GM19395 (cell line): Measurements from ENCODE around the gene ADAMTS3.
A peak's percentile ranks its signal among the peaks of the same experiment; 100 is the strongest.
"Not testable (repeated sequence)": the region's sequence is repeated elsewhere in the genome, so short reads cannot be mapped to it uniquely, and the experiment has no call there.

ENCODE experiments used
- ATAC-seq: cut with Tn5 transposase; IDR thresholded peaks from one replicate; pipeline ENCODE4 v1.9.1; 2021; ENCODE audit warnings: mild to moderate bottlenecking, moderate library complexity; ENCODE audit not compliant: unreplicated experiment

ADAMTS3 gene

GRCh38 chr4:72553540-72554337, 15.3 kb downstream of the ADAMTS3 start:
- no peak for ATAC-seq

GRCh38 chr4:72552447-72552846, 16.6 kb downstream of the ADAMTS3 start:
- no peak for ATAC-seq

DNA sequence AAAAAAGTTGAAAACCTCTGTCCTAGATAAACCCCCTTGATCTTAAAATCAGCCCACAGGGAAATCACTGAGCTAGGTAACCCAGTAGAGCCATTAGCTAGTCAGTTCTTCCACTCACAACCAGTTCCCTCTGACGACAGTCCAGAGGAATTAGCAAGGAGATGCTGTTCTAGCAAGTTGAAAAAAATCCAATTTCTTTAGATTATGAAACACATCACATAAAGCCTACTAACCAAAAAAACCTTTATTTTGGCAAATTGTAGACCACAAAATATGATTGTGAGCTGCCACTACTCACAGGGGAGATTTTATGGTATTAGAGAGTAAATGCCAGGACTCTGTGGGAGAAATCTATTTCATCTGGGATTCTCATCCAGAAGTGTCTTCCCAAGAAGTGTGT, 22.6 kb downstream of the ADAMTS3 start:
- ATAC-seq = no peak

DNA sequence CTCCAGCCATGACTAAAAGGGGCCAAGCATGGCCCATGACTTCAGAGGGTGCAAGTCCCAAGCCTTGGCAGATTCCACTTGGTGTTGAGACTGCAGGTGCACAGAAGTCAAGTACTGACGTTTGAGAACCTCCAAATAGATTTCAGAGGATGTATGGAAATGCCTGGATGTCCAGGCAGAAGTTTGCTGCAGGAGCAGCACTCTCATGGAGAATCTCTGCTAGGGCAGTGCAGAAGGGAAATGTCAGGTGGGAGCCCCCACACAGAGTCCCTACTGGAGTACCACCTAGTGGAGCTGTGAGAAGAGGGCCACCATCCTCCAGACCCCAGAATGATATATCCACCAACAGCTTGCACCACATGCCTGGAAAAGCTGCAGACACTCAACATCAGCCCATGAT, 28.3 kb downstream of the ADAMTS3 start:
- ATAC-seq = not testable (repeated sequence)

DNA sequence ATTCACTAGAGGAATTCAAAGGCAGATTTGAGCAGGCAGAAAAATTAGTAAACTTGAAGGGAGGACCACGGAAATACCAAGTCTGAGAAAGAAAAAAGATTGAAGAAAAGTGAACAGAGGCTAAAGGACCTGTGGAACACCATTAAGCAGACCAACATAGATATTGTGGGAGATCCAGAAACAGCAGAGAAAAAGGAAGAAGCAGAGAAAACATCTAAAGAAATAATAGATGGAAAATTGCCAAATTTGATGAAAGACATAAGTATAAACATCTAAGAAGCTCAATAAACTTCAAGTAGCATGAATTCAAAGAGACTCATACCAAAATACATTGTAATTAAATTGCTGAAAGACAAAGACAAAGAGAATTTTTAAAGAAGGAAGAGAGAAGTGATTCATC, 31.0 kb downstream of the ADAMTS3 start:
- no peak for ATAC-seq

GRCh38 chr4:72536443-72536842, 32.6 kb downstream of the ADAMTS3 start:
- ATAC-seq = no peak

DNA sequence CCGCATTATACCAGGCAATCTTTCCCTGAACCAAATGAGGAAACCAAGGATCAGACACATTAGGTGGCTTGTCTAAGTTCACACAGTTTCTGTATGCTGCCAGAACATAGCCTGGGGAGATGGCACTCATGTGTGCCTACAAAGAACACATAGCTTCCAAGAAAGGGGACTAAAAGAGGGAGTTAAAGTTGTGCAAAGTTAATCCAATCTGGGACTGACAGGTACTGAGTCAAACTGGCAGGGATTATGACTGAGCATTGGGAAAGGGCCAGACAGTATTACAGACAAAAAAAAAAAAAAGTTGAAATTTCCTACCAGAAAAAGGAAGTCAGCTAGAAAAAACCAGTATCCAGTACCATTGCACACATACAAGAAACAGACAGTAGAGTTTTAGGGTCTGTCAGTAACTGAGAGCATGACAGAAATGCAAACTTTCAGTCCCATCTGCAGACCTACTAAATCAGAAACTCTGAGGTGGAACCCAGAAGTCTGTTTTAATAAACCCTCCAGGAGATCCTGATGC, 37.2 kb downstream of the ADAMTS3 start:
- no peak for ATAC-seq

GRCh38 chr4:72531322-72531721, 37.7 kb downstream of the ADAMTS3 start:
- no peak for ATAC-seq

- ATAC-seq = no peak
Measured at GRCh38 chr4:72529148-72529822, 39.7 kb downstream of the ADAMTS3 start.

- ATAC-seq = no peak
Measured at GRCh38 chr4:72527038-72527646, 41.9 kb downstream of the ADAMTS3 start.

DNA sequence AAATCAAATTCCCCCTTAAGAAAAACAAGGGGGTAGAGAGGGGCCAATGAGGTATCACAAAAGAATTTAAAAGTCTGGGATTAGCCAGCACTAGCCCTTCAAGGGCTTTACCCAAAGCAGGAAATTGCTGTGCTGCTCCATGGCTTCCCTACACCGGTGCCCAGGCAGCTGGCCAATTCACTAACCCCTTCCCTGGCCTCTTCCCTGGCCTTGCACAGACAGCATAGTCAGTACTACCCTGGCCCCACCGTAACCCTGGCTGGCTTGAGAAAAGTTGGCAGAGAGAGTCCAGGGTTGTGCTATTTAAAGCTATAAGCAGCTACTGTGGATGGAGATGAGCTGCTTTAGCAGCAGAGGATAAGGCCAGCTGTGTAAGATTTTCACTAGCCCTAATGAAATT, 43.1 kb downstream of the ADAMTS3 start:
- no peak for ATAC-seq

- ATAC-seq = no peak
Measured at GRCh38 chr4:72522440-72522839, 46.6 kb downstream of the ADAMTS3 start.

GRCh38 chr4:72513227-72513626, 55.8 kb downstream of the ADAMTS3 start:
- no peak for ATAC-seq

- no peak for ATAC-seq
Measured at GRCh38 chr4:72507860-72508419, 61.1 kb downstream of the ADAMTS3 start.

- no peak for ATAC-seq
Measured at GRCh38 chr4:72507167-72507566, 61.9 kb downstream of the ADAMTS3 start.

- peak; percentile 91 for ATAC-seq
Measured at GRCh38 chr4:72505314-72505744, 63.7 kb downstream of the ADAMTS3 start.

DNA sequence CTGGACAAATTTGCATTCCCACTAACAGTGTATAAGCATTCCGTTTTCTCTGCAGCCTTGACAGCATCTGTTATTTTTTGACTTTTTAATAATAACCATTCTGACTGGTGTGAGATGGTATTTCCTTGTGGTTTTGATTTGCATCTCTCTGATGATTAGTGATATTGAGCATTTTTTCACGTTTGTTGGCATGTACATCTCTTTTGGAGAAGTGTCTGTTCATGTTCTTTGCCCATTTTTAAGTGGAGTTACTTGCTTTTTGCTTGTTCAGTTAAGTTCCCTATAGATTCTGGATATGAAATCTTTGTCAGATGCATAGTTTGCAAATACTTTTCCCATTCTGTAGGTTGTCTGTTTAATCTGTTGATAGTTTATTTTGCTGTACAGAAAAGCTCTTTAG, 68.8 kb downstream of the ADAMTS3 start:
- ATAC-seq = no peak

DNA sequence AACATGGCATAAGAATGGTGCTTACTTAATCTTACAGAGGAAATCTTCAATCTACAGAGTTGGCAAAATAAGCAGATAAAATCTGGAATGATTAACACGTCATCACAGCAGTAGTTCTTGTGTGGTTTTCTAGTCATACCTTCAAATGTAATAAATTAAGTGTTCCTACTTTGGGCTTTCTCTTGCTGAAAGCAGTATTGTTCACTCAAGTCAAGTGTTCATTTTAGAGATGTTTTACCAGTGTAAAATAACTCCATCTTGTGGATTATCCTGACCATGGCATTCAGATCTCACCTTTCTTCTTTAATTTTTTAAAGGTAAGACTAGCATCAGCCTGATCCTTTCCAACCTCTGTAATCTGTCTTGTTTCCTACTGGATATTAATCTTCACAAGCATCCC, 72.9 kb downstream of the ADAMTS3 start:
- no peak for ATAC-seq

- no peak for ATAC-seq
Measured at GRCh38 chr4:72494156-72494555, 74.9 kb downstream of the ADAMTS3 start.

- ATAC-seq = no peak
Measured at GRCh38 chr4:72489267-72489666, 79.8 kb downstream of the ADAMTS3 start.

GRCh38 chr4:72486991-72487390, 82.0 kb downstream of the ADAMTS3 start:
- no peak for ATAC-seq
